ENCODE measurements around the gene GAPDH.

- TF ChIP-seq CTCF (IDR thresholded peaks at IDR 0.05) (no peak), POLR2A (IDR thresholded peaks at IDR 0.05) (no peak)
Observed at GRCh38 chr12:6507102-6507998, 27.0 kb upstream of the GAPDH start.

Measured in lower leg skin (tissue), 3 donors.